OCI-LY7 (cell line): ENCODE results near the gene SLC22A9. TPM values are rescaled to one million over a fixed set of nuclear protein-coding genes. Genes with fewer than 3 reads are reported as not detected.

Experiments used
- BruUV-seq: library from RNA; stranded (reverse); fragments of 400-500 nt; replicated peaks from 2 replicates; lab custom pipeline; 2021; lab: Mats Ljungman, UMichigan
- CTCF ChIA-PET: fragments of 300-600 bp; sonication (Branson Sonifier 250); formaldehyde crosslinking; loops from one replicate; lab custom pipeline; 2022; ENCODE audit warnings: antibody characterized with exemption; ENCODE audit not compliant: unreplicated experiment; lab: Charles Lee
- POLR2A ChIA-PET: fragments of 300-600 bp; sonication (Branson Sonifier 250); formaldehyde crosslinking; loops from one replicate; lab custom pipeline; 2022; ENCODE audit warnings: antibody characterized with exemption; lab: Charles Lee
- DNase-seq: peaks from one replicate; pipeline ENCODE4 v3.0.0-alpha.2; 2015; ENCODE audit warnings: low spot score
- H2AFZ ChIP-seq: fragments of 200-600 bp; sonication (generic), shearing (Covaris generic); 2 replicates; pipeline ENCODE4 v1.6.1; 2014; ENCODE audit warnings: mild to moderate bottlenecking, antibody characterized with exemption, low read length, moderate library complexity
- H3K27ac ChIP-seq: fragments of 200-600 bp; sonication (generic); 2 replicates; pipeline ENCODE4 v1.5.1; 2014; ENCODE audit warnings: mixed run types, low read depth, mild to moderate bottlenecking, moderate library complexity, low read length, inconsistent platforms; ENCODE audit not compliant: poor library complexity, severe bottlenecking
- H3K36me3 ChIP-seq: fragments of 200-600 bp; sonication (generic); 2 replicates; pipeline ENCODE4 v1.6.1; 2014; ENCODE audit warnings: mild to moderate bottlenecking, antibody characterized with exemption, low read length, moderate library complexity, mixed read lengths; ENCODE audit not compliant: insufficient read depth
- H3K4me1 ChIP-seq: fragments of 200-600 bp; sonication (generic); 2 replicates; pipeline ENCODE4 v1.5.1; 2014; ENCODE audit warnings: mild to moderate bottlenecking, low read length; ENCODE audit not compliant: insufficient read depth, poor library complexity, severe bottlenecking
- H3K4me2 ChIP-seq: fragments of 200-600 bp; sonication (generic); 2 replicates; pipeline ENCODE4 v1.6.1; 2014; ENCODE audit warnings: mild to moderate bottlenecking, low read length
- H3K4me3 ChIP-seq: fragments of 200-600 bp; sonication (generic); 2 replicates; pipeline ENCODE4 v1.5.1; 2014; ENCODE audit warnings: mild to moderate bottlenecking, low read depth, low read length; ENCODE audit not compliant: poor library complexity, severe bottlenecking
- H3K79me2 ChIP-seq: fragments of 200-600 bp; sonication (generic); 2 replicates; pipeline ENCODE4 v1.6.1; 2016; ENCODE audit warnings: low read depth, mild to moderate bottlenecking, low read length, moderate library complexity, mixed read lengths; ENCODE audit not compliant: insufficient read depth
- H3K9me2 ChIP-seq: fragments of 200-600 bp; sonication (generic); 2 replicates; pipeline ENCODE4 v1.6.1; 2016; ENCODE audit warnings: mild to moderate bottlenecking, low read length, mixed read lengths; ENCODE audit not compliant: insufficient read depth
- H3K9me3 ChIP-seq: fragments of 200-600 bp; sonication (generic); 2 replicates; pipeline ENCODE4 v1.6.1; 2014; ENCODE audit warnings: mild to moderate bottlenecking, mixed run types, low read length, mixed read lengths
- H4K20me1 ChIP-seq: fragments of 200-600 bp; sonication (generic); 2 replicates; pipeline ENCODE4 v1.6.1; 2014; ENCODE audit warnings: mild to moderate bottlenecking, antibody characterized with exemption, low read length, moderate library complexity, mixed read lengths; ENCODE audit not compliant: insufficient read depth
- CTCF ChIP-seq: fragments of 200-600 bp; sonication (generic); conservative IDR thresholded peaks from 2 replicates; pipeline ENCODE4 v1.5.1; 2014; ENCODE audit warnings: mild to moderate bottlenecking, antibody characterized with exemption, low read length, moderate library complexity, mixed read lengths
- EZH2phosphoT487 ChIP-seq: fragments of 200-600 bp; sonication (generic); IDR thresholded peaks from 2 replicates; pipeline ENCODE4 v1.6.1; 2018; ENCODE audit warnings: low read depth, borderline replicate concordance, mild to moderate bottlenecking, mixed run types, antibody characterized with exemption, low read length, moderate library complexity, mixed read lengths
- intact Hi-C: fragments of 100-400 bp; cut with micrococcal nuclease; formaldehyde crosslinking; loops from one replicate; pipeline ENCODE4 v1.10.0; 2022; ENCODE audit not compliant: unreplicated experiment
- total RNA-seq, 2 experiments: library from RNA; depleted of rRNA in 1 of 2; stranded (reverse); fragments of >200 nt in 1 of 2; shearing (Covaris generic) in 1 of 2; gene quantifications; 2 replicates each; pipeline ENCODE4 v1.2.3, GENCODE V29; 2014 to 2022

The SLC22A9 gene
- total RNA-seq, 2 experiments from 2014 or later, result not detected

DNA sequence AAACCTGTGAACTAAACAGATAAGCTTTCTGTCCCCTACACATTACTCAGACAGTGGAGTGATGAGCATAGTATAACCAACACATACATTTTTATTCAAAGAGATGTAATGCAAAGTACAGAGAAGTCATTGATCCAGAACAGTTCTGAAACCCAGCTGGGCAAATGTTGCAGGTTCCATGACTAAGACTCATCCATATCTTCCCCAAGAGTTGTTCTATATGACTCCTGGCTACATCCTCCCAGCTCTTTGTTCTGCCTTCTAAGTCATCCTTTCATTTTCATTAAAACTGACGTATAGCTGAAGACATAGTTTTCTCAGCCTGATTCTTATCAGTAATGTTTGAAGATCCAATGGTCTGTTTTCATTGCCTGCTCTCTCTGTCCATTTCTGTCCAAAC lies 74.1 kb downstream of the SLC22A9 start:
- CTCF ChIA-PET, result no interaction called here
- Histone ChIP-seq H3K9me2 (no peaks in the 10 kb centered on the region), H3K4me1 (no peaks in the 10 kb centered on the region), H3K79me2 (no peaks in the 10 kb centered on the region), H3K4me2 (no peak overlapping the region), H2AFZ (no peak overlapping the region), H3K9me3 (no peaks in the 10 kb centered on the region), H4K20me1 (no peaks in the 10 kb centered on the region), H3K36me3 (no peaks in the 10 kb centered on the region), H3K27ac (no peak overlapping the region), H3K4me3 (no peak overlapping the region)
- no peak for DNase-seq
- no TSS peak for BruUV-seq
- intact Hi-C loops, result no loop called here
- no peak for TF ChIP-seq EZH2phosphoT487
- no peak for TF ChIP-seq CTCF
- POLR2A ChIA-PET, result no interaction called here

DNA sequence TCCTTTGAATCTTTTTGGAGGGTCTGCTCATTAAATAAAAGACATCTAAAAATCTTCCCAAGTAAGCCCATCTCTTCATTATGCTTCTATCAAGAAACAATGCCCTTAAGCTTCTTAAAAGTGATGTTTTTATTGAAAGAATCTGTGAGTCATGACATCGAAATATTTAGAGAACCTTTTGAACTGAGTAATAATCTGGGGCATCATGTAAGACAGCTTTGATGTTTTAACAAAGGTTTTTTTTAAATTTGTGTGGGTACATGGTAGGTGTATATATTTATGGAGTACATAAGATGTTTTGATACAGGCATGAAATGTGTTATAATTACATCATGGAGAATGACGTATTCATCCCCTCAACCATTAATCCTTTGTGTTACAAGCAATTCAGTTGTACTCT lies 74.6 kb downstream of the SLC22A9 start:
- DNase-seq, result no peak
- Histone ChIP-seq H3K4me1 (no peaks in the 10 kb centered on the region), H3K36me3 (no peaks in the 10 kb centered on the region), H4K20me1 (no peaks in the 10 kb centered on the region), H3K79me2 (no peaks in the 10 kb centered on the region), H2AFZ (no peak overlapping the region), H3K4me3 (no peak overlapping the region), H3K27ac (no peak overlapping the region), H3K9me3 (no peaks in the 10 kb centered on the region), H3K4me2 (no peak overlapping the region), H3K9me2 (no peaks in the 10 kb centered on the region)
- TF ChIP-seq EZH2phosphoT487 (no peak), CTCF (no peak)
- ChIA-PET POLR2A (no interaction called here), CTCF (no interaction called here)
- intact Hi-C loops, result no loop called here
- no TSS peak for BruUV-seq

DNA sequence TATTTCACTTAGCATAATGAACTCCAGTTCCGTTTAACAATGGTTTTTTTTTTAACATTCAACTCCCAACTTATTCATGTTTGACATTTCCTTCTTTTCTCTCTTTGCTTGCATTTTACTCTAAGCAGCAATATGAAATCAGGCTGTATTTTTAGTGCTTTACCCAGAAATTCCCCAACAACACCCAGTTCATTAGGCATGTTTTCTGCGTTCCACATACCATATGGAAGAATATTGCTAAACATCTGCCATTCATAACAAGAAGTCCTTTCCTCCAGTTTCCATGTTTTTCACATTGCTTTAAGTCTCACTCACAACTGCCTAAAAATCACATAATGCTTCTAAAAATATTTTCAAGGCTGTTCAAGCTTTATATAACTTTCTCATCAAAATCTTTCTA lies 75.5 kb downstream of the SLC22A9 start:
- Histone ChIP-seq H3K4me1 (no peaks in the 10 kb centered on the region), H3K9me3 (no peaks in the 10 kb centered on the region), H2AFZ (no peak overlapping the region), H3K4me2 (no peak overlapping the region), H3K9me2 (no peaks in the 10 kb centered on the region), H3K36me3 (no peaks in the 10 kb centered on the region), H3K4me3 (no peak overlapping the region), H3K27ac (no peak overlapping the region), H4K20me1 (no peaks in the 10 kb centered on the region), H3K79me2 (no peaks in the 10 kb centered on the region)
- no peak for TF ChIP-seq CTCF
- no peak for TF ChIP-seq EZH2phosphoT487
- intact Hi-C loops, result no loop called here
- POLR2A ChIA-PET, result interaction anchor here (0.6 kb wide), 1 partner anchor 132 kb away, joined by 3 read pairs; no protein-coding TSS in a partner anchor
- no TSS peak for BruUV-seq
- no peak for DNase-seq
- CTCF ChIA-PET, result no interaction called here
